GM12878 (cell line): ENCODE results near the gene CDPF1. TPM values are rescaled to one million over a fixed set of nuclear protein-coding genes. Genes with fewer than 3 reads are reported as not detected.

Experiments
- ASH2L ChIP-seq: fragments of 300-600, 200-600 bp; sonication (generic); IDR thresholded peaks from 2 replicates; pipeline ENCODE4 v1.6.1; 2017; ENCODE audit warnings: low read depth, mild to moderate bottlenecking, borderline replicate concordance
- CHD4 ChIP-seq: fragments of 200-600 bp; sonication (generic); IDR thresholded peaks from 2 replicates; pipeline ENCODE4 v1.6.1; 2016; ENCODE audit warnings: mild to moderate bottlenecking
- CREB1 ChIP-seq: IDR thresholded peaks from 2 replicates; pipeline ENCODE4 v1.6.1; 2012; ENCODE audit warnings: low read depth, mild to moderate bottlenecking, inconsistent platforms
- FOS ChIP-seq: IDR thresholded peaks from 3 replicates; pipeline ENCODE4 v1.6.1; 2011; ENCODE audit warnings: borderline replicate concordance; ENCODE audit not compliant: insufficient read length; ENCODE audit errors: extremely low read depth
- GATAD2B ChIP-seq: fragments of 450-650 bp; conservative IDR thresholded peaks from 2 replicates; pipeline ENCODE4 v1.6.1; 2017; ENCODE audit warnings: low read depth, mild to moderate bottlenecking, moderate library complexity
- HDGF ChIP-seq: fragments of 450-650 bp; IDR thresholded peaks from 2 replicates; pipeline ENCODE4 v1.6.1; 2016; ENCODE audit warnings: antibody characterized with exemption
- JUNB ChIP-seq: IDR thresholded peaks from 2 replicates; pipeline ENCODE4 v1.6.1; 2016; ENCODE audit warnings: antibody characterized with exemption, mild to moderate bottlenecking
- MLLT1 ChIP-seq: fragments of 450-650 bp; IDR thresholded peaks from 2 replicates; pipeline ENCODE4 v1.6.1; 2016; ENCODE audit warnings: mild to moderate bottlenecking
- MTA2 ChIP-seq: fragments of 450-650 bp; IDR thresholded peaks from 2 replicates; pipeline ENCODE4 v1.6.1; 2016; ENCODE audit warnings: low read depth, mild to moderate bottlenecking, moderate library complexity
- MYB ChIP-seq: fragments of 150-350 bp; IDR thresholded peaks from 2 replicates; pipeline ENCODE4 v1.6.1; 2014; ENCODE audit warnings: mild to moderate bottlenecking, low read depth, low read length, borderline replicate concordance
- NFXL1 ChIP-seq: fragments of 450-650 bp; IDR thresholded peaks from 2 replicates; pipeline ENCODE4 v1.6.1; 2017; ENCODE audit warnings: antibody characterized with exemption, mild to moderate bottlenecking, borderline replicate concordance
- NFYA ChIP-seq: IDR thresholded peaks from 2 replicates; pipeline ENCODE4 v1.6.1; 2011; ENCODE audit warnings: low read depth, mild to moderate bottlenecking, low read length, improper control_type of control experiment, borderline replicate concordance
- NRF1 ChIP-seq: conservative IDR thresholded peaks from 2 replicates; pipeline ENCODE4 v1.6.1; 2011; ENCODE audit warnings: mild to moderate bottlenecking, low read depth, low read length, improper control_type of control experiment
- POLR2A ChIP-seq: IDR thresholded peaks from 2 replicates; pipeline ENCODE4 v1.6.1; 2011; ENCODE audit warnings: low read depth, mild to moderate bottlenecking, low read length
- STAT3 ChIP-seq: IDR thresholded peaks from 2 replicates; pipeline ENCODE4 v1.6.1; 2011; ENCODE audit warnings: low read depth, low read length, improper control_type of control experiment
- TCF12 ChIP-seq: IDR thresholded peaks from 2 replicates; pipeline ENCODE4 v1.6.1; 2011; ENCODE audit warnings: low read depth, mild to moderate bottlenecking, low read length
- TCF7 ChIP-seq: IDR thresholded peaks from 2 replicates; pipeline ENCODE4 v1.6.1; 2014; ENCODE audit warnings: antibody characterized with exemption, borderline replicate concordance
- YBX1 ChIP-seq: fragments of 450-650 bp; IDR thresholded peaks from 2 replicates; pipeline ENCODE4 v1.6.1; 2016; ENCODE audit warnings: antibody characterized with exemption
- ZNF217 ChIP-seq: fragments of 450-650 bp; IDR thresholded peaks from 2 replicates; pipeline ENCODE4 v1.6.1; 2017; ENCODE audit warnings: antibody characterized with exemption, mild to moderate bottlenecking
- ZNF274 ChIP-seq: IDR thresholded peaks from one replicate; pipeline ENCODE4 v1.8.0; 2011; ENCODE audit not compliant: insufficient read length, insufficient read depth
- ZNF384 ChIP-seq: IDR thresholded peaks from 2 replicates; pipeline ENCODE4 v1.6.1; 2012; ENCODE audit warnings: low read depth, mild to moderate bottlenecking, low read length, improper control_type of control experiment, borderline replicate concordance
- ZNF622 ChIP-seq: fragments of 450-650 bp; IDR thresholded peaks from 2 replicates; pipeline ENCODE4 v1.6.1; 2017; ENCODE audit warnings: mild to moderate bottlenecking, inconsistent platforms
- polyA plus RNA-seq, 11 experiments: library from polyadenylated mRNA; depleted of rRNA in 4 of 11; unstranded in 6 of 11; stranded (reverse) in 5 of 11; fragments of >200 nt; fragmentation: Nextera tagmentation in 4 of 11; fragmentation: Illumina TruSeq in 1 of 11; extraction: Ambion mirVana in 4 of 11; extraction: Trizol in 1 of 11; gene quantifications; 1 replicate in 1 of 11; 2 replicates in 10 of 11; pipeline versions ENCODE4 v1.2.1 to v1.2.3, GENCODE V29; 2011 to 2016; ENCODE audit warnings: inconsistent platforms in 2 of 11, missing spikeins in 2 of 11, low read depth in 1 of 11
- total RNA-seq, 4 experiments: library from RNA; depleted of rRNA in 3 of 4; stranded (reverse); fragments of >200 nt in 3 of 4; fragmentation: Illumina TruSeq in 1 of 4; extraction: Trizol in 1 of 4; gene quantifications; 2 replicates each; pipeline versions ENCODE4 v1.2.1 to v1.2.3, GENCODE V29; 2013 to 2021
- TF ChIP-seq, protein P1 (sequence below): IDR thresholded peaks from 2 replicates; pipeline ENCODE4 v1.6.1; 2011; ENCODE audit warnings: low read depth, mild to moderate bottlenecking, low read length, moderate library complexity, borderline replicate concordance; ENCODE audit errors: extremely low read depth
- TF ChIP-seq, protein P2 (sequence below): fragments of 450-650 bp; IDR thresholded peaks from 2 replicates; pipeline ENCODE4 v1.6.1; 2017; ENCODE audit warnings: mild to moderate bottlenecking, moderate library complexity
- TF ChIP-seq, protein P3 (sequence below): IDR thresholded peaks from 2 replicates; pipeline ENCODE4 v1.6.1; 2011; ENCODE audit warnings: borderline replicate concordance, low read depth, mild to moderate bottlenecking, moderate library complexity, mixed read lengths, low read length; ENCODE audit not compliant: insufficient read depth; ENCODE audit errors: extremely low read length

Gene CDPF1
- total and polyA plus RNA-seq, 10 of the 15 experiments (the other 5 are each of a cell fraction or from before 2014, with no cell fraction given), result 1.0 to 22.4 (median 7.9) TPM

- TF ChIP-seq TCF7, result no peak
- no peak for TF ChIP-seq ZNF274
- no peak for TF ChIP-seq NFXL1
- TF ChIP-seq NRF1, result peak; percentile 65
- TF ChIP-seq ZNF622, result no peak
- no peak for TF ChIP-seq NFYA
- TF ChIP-seq STAT3, result no peak
- no peak for TF ChIP-seq MLLT1
- TF ChIP-seq, protein P1, sequence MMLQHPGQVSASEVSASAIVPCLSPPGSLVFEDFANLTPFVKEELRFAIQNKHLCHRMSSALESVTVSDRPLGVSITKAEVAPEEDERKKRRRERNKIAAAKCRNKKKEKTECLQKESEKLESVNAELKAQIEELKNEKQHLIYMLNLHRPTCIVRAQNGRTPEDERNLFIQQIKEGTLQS, result no peak
- no peak for TF ChIP-seq CHD4
- no peak; the same call in 1 of the 2 replicates for TF ChIP-seq CREB1
- TF ChIP-seq GATAD2B, result peak; percentile 82; the same call in 1 of the 2 replicates
- no peak for TF ChIP-seq FOS
- no peak for TF ChIP-seq MYB
- no peak for TF ChIP-seq ZNF384
- no peak for TF ChIP-seq ZNF217
- TF ChIP-seq, protein P2, sequence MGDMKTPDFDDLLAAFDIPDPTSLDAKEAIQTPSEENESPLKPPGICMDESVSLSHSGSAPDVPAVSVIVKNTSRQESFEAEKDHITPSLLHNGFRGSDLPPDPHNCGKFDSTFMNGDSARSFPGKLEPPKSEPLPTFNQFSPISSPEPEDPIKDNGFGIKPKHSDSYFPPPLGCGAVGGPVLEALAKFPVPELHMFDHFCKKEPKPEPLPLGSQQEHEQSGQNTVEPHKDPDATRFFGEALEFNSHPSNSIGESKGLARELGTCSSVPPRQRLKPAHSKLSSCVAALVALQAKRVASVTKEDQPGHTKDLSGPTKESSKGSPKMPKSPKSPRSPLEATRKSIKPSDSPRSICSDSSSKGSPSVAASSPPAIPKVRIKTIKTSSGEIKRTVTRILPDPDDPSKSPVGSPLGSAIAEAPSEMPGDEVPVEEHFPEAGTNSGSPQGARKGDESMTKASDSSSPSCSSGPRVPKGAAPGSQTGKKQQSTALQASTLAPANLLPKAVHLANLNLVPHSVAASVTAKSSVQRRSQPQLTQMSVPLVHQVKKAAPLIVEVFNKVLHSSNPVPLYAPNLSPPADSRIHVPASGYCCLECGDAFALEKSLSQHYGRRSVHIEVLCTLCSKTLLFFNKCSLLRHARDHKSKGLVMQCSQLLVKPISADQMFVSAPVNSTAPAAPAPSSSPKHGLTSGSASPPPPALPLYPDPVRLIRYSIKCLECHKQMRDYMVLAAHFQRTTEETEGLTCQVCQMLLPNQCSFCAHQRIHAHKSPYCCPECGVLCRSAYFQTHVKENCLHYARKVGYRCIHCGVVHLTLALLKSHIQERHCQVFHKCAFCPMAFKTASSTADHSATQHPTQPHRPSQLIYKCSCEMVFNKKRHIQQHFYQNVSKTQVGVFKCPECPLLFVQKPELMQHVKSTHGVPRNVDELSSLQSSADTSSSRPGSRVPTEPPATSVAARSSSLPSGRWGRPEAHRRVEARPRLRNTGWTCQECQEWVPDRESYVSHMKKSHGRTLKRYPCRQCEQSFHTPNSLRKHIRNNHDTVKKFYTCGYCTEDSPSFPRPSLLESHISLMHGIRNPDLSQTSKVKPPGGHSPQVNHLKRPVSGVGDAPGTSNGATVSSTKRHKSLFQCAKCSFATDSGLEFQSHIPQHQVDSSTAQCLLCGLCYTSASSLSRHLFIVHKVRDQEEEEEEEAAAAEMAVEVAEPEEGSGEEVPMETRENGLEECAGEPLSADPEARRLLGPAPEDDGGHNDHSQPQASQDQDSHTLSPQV, result no peak
- TF ChIP-seq, protein P3, sequence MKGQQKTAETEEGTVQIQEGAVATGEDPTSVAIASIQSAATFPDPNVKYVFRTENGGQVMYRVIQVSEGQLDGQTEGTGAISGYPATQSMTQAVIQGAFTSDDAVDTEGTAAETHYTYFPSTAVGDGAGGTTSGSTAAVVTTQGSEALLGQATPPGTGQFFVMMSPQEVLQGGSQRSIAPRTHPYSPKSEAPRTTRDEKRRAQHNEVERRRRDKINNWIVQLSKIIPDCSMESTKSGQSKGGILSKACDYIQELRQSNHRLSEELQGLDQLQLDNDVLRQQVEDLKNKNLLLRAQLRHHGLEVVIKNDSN, result no peak
- no peak for TF ChIP-seq YBX1
- no peak for TF ChIP-seq JUNB
- no peak for TF ChIP-seq MTA2
- TF ChIP-seq POLR2A, result peak; percentile 92
- no peak for TF ChIP-seq TCF12
- no peak for TF ChIP-seq ASH2L
- no peak for TF ChIP-seq HDGF
Observed at GRCh38 chr22:46250035-46250782, at the start of gene CDPF1 (continued).
